Measurements from ENCODE around the gene CNGA2.
"Not testable (repeated sequence)": the region's sequence is repeated elsewhere in the genome, so short reads cannot be mapped to it uniquely, and the experiment has no call there.

Gene CNGA2

DNA sequence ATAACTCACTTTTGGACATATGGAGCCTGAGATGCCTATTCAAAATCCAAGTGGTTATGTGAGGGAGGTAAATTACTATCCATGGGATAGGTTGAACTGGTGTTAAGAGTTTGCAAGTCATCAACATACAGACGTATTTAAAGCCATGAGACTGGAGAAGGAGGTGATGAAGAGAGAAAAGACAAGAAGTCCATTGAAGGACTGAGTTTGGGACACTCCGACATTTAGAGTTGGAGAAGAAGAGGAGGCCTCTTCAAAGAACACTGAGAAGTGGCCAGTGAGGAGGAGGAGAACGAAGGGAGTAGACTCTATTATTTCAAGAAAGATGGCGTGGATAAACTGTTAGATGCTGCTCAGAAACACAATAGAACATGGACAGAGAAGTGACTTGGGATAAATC is at the start of gene CNGA2:
Gene CNGA2, plus strand, starts transcription at position 301 of the 400 bp plus-strand sequence. CDS start 3,738 bp downstream, outside the sequence.
- no peak for DNase-seq (ENCODE audit: low spot score)

DNA sequence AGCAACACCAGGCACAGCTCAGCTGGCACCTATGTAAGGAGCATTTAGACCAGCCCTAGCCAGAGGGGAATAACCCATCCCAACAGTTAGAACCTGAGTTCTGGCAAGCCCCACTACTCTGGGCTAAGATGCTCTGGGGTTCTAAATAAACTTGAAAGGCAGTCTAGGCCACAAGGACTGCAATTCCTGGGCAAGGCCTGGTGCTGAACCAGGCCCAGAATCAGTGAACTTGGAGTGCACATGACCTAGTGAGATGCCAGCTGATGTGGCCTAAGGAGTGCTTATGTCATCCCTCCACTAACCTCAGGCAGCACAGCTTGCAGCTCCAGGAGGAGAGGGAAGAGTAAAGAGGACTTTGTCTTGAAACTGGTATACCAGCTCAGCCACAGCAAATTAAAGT is 46.9 kb upstream of the CNGA2 start:
- DNase-seq (ENCODE audit: low spot score), result no peak

DNA sequence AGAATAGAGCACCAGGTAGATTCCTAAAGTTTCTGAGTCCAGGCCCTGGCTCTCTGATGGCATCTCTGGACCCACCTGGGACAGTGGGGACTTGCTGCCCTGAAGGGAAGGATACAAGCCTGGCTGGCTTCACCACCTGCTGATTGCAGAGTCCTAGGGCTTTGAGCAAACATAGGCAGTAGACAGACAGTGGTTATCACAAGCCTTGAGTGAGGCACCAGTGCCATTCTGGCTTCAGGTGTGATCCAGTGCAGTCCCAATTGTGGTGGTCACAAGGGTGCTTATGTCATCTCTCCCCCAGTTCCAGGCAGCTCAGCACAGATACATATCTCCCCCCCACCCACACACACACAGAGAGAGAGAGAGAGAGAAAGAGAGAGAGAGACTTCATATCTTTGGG is 45.9 kb upstream of the CNGA2 start:
- no peak for DNase-seq (ENCODE audit: low spot score)

DNA sequence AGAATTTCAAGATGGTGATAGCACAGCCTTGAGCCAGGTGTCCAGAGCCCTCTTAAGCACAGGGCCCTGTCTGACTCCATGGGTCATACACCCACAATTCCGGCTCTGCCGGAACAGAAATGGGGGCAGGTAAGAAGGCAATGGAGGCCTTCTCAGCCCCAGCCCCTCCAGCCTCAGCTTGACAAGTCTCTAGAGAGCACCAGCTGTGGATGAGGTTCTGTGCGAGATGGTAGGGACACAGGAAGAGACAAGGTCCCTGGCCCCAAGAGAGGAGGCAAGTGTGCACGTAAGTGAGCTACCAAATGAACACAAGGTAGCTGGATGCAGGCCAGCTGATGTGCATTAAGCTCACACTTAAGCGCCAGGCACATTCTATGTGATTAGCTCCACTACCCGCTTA is 41.7 kb upstream of the CNGA2 start:
- no peak for DNase-seq (ENCODE audit: low spot score)

DNA sequence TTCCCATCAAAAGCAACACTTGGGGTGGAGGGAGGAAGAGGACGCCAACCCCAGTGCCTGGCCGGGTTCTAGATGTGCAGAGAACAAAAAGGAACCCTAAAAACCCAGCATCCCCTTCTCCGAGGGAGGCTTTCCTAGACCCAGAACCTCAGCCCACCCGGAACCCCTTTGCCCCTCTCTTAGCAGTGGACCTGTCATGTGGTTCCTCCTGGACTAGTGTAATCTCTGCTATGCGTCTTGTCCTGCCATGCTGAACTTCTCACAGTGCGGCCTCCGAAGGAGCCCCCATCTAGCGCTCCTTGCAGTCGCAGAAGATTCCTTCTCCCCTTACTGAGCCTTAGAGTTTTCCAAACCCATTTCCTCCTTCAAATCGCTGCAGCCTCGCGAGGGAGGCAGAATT is 40.4 kb upstream of the CNGA2 start:
- DNase-seq (ENCODE audit: low spot score), result no peak

DNA sequence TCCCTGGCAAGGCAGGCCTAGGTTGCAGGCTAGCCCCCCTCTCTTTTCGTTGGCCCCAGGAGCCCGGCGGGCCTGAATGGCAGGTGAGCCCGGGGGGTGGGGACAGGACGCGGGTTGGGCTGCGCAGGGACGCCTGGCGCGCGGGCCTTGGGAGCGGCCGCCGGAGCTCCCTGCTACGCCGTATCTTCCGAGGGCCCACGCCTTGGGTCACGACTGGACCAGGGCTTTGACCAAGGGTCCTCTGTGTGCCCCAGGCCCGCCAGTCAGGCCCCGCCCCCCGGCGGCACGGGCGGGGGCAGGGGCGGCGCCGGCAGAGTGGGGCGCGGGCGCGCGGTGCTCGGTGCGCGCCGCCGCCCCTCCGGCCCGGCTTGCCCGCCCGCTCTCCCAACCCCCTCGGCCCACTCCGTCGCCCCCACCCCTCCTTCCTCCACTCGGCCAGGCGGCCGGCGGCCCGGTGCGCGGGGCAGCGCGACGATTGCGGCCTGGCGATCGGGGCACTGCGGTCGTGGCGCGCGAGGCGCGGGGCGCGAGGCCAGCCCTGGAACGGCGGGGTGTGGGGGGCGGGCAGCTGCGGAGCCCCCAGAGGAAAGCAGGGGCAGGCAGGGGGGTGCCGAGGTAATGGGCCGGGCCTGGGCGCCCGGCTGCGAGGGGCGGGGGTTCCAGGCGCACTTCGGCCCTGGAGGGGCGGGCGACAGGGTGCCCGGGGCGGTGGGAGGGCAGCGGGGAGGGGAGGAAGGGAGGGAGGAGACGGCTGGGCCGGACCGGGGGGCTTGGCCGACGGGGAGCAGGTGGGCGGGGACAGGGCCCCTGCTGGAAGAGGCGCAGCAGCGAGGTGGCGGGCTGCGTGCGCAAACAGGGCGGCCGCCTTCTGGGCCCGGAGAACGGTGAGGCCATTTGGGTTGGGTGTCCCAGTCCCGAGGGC is 39.6 kb upstream of the CNGA2 start, which contains the start of gene PRRG3:
Gene PRRG3, plus strand, starts transcription at position 798 of the 922 bp plus-strand sequence. CDS start 3,357 bp downstream, outside the sequence.
- DNase-seq (ENCODE audit: low spot score), result no peak

DNA sequence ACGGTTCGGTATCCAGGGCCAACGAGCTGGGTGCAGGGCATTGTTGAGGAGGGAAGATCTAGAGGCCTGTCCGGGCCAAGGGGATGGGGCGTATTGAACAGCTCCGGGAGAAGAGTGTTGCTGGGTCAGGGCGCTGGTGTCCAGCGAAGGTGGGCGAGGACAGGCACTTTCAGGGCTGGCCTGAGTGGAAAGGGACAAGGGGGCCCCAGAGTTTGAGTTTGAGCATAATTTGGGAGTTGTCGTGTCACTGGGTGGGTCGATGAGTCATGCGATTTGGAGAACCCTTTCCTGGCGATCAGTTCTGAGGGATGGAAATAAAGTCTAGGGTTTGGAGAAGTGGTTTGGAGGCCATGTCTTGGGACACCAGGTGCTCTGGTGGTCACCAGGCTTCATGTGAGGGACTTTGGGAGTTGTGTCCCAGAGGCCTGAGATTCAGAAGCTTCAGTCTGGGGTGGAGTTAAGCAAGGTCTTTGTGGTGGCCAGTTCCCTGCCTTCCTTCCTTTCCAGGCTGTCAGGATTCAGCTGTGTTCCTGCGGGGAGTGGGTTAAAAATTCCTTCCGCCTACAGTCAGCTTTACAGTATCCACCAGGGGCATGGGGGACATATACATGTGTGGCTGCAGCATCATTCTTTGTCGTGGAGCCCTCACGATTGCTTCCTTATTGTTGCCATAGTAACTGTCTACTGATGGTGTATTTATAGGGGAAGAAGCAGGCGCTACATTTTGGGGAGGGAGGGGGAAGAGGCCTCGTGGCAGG is 38.8 kb upstream of the CNGA2 start:
- DNase-seq (ENCODE audit: low spot score), result no peak

DNA sequence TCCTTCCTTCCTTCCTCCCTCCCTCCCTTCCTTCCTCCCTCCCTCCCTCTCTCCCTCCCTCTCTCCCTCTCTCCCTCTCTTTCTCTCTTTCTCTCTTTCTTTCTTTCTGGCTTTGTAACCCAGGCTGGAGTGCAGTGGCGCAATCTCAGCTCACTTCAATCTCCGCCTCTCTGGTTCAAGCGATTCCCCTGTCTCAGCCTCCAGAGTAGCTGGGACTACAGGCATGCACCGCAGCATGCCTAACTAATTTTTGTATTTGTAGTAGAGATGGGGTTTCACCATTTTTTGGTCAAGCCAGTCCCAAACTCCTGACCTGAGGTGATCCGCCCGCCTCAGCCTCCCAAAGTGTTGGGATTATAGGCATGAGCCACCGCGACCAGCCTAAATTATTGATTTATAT is 37.5 kb upstream of the CNGA2 start:
- not testable (repeated sequence) for DNase-seq (ENCODE audit: low spot score)

DNA sequence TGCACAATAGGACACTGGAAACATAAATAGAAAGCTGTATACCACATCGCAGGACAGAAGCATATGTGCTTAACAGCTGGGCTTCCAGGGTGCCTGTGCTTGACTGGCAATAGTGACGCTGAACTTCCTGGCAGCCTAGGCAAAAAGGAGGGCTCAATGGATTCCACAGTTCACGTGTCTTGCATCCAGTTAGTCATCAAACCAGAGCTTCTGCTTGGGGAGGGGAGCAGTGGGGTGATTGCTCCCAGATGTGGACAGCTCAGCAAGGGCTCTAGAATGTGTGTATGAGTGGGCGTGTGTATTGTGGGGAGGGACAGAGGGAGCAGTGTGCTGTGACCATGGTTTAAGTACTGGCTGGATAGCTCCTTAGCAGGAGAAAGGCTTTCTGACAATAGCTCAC is 37.0 kb upstream of the CNGA2 start:
- no peak for DNase-seq (ENCODE audit: low spot score)

DNA sequence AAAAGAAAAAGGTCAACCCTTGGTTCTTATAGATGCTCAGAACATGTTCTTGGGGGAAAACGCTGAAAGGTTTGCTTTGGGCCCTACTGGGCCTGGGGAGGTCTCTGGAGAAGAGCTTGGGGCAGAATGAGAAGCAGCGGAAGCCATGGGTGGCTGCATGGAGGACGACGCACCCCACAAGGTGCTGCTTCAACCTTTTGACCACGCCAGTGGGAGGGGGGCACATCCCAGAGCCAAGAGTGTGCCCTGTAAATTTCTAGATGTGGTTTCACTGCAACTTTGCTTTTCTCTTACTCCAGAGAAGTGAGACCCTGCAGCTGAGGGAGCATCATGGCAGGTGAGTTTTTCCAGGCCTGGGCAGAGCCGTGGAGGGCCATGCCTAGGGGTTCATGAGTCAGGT is 36.1 kb upstream of the CNGA2 start:
- no peak for DNase-seq (ENCODE audit: low spot score)

DNA sequence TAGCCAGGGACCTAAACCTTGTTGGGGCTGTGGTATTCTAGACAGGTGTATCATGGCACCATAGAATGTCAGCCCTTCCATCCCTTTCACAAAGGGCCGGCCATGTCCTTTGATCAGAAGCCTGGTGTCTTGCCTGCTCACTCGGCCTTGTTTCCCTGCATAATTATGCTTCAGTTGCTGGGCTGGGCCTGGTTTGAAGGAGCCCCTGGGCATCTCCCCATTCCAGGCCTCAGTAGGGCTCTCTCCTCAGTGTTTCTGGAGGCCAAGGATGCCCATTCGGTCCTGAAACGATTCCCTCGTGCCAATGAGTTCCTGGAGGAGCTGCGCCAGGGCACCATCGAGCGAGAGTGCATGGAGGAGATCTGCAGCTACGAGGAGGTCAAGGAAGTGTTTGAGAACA is 34.8 kb upstream of the CNGA2 start:
- no peak for DNase-seq (ENCODE audit: low spot score)

DNA sequence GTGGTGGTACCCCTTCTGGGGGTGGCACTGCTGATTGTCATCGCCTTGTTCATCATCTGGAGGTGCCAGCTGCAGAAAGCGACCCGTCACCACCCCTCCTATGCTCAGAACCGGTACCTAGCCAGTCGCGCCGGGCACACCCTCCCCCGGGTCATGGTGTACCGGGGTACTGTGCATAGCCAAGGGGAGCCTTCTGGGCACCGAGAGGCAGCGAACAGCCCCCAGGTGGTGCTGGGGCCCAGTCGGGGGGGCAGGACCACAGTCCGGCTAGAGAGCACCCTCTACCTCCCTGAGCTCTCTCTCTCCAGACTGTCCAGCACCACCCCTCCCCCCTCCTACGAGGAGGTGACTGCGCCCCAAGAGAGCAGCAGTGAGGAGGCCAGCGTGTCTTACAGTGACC is 34.0 kb upstream of the CNGA2 start:
- DNase-seq (ENCODE audit: low spot score), result no peak

DNA sequence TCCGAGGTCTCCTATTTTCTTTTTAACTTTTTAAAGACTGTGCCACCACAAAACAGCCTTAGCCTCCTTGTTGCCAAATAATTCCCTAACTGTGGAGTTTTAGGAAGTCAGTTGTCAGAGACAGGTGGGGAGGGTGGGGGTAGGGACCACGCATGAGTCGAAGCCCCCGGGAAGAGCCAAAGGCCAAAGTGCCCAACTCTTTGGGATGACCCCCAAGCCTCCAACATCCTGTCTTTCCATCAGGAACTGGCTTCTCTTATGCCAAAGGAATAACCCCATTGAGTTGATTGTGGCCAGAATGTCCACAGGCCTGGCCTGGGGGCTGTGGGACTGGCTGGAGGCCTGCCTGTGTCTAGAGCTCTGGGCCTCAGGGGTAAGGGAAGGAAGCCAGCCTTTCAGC is 33.5 kb upstream of the CNGA2 start:
- no peak for DNase-seq (ENCODE audit: low spot score)

DNA sequence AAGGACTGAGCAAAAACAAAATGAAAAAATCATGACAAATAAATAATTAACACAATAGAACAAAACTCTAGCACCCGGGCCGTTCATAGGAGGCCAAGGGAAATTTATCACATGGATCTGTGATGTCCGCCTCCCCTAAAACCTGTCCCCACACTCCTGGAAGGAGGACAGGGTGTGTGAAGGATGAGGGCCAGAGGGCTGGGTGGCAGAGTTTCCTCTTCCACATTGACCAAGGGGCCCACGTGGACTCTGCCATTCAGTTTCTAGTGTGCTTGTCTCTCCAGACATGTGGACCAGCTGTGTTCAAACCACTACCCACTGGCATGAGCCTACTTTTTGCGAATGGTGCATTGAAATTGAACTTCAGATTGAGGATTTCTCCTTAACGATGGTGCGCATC is 33.0 kb upstream of the CNGA2 start:
- no peak for DNase-seq (ENCODE audit: low spot score)

DNA sequence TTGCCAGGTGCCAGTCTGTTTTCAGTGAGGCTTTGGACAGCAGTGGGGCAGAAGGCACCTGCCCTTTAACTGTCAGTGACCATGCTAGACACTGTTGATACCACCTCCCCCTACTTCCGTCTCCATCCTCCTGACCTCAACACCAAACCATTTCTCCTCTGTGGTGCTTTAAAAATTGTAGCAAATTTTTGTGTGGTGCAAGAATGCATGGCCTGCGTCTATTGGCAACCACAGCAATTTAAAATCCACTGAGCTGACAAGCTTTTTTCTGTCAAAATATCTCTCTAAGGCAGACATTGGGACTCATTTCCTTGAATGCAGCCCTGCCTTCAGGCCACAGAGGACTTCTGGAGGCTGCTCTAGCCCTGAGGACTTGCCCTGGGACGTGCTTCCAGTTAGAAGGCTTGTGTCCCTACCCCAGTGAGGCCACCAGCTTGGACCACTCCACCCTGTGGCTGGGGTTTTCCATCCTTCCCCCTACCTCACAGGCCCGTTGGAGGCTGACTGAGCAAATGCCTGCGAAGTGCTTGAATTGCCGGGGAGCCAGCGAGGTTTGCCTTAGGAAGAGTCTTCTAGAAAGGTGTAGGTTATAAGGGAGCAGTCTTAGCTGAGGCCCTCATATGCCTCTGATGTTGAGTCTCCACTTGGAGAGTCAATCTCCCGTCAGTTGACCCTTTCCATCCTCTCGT is 32.4 kb upstream of the CNGA2 start:
- DNase-seq (ENCODE audit: low spot score), result no peak

DNA sequence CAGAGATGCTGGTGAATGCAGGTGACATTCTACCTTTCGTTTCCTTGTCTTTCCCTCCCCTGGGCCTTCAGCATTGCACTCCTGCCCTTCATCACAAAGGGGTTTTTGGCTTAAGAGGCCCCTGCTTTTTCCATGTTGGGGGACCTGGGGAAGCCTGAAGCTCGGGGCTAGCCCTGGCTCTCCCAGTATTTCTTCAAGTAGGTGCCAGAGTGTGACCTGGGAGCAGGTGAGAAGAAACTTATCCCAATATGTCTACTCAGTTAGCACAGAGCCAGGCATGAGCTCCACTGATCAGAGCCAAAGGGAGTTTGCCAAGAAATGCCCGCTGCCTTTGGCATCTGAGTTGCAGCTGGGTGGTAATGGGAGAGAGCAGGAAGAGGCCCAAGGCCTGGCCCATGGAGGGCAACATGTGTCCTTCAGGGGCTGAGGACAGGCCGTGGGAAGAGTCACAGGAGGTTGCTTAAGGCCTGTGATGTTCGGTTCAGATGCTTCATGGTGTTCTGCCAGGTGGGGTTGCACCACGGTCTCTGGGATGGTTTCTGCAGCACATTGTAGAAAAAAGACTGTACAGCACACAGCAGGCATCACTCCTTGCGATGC is 31.7 kb upstream of the CNGA2 start:
- no peak for DNase-seq (ENCODE audit: low spot score)

DNA sequence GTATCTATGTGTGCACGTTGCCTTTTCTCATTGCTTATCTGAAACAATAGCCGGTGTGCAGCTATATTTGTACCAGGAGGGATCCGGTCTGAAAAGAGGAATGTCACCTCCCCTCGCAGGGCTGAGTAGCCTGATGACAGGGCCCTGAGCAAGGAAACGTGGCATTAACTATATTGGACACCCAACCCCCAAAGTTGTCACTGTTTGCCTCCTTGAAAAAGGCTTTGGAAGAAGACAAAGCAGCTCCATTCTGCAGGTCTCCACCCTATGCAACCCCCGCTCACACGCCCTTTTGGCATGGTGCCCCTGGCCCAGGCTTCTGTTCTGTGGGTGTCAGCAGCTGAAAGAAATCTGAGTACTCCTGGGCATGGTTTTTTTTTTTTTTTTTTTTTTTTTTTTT is 31.1 kb upstream of the CNGA2 start:
- DNase-seq (ENCODE audit: low spot score), result no peak

DNA sequence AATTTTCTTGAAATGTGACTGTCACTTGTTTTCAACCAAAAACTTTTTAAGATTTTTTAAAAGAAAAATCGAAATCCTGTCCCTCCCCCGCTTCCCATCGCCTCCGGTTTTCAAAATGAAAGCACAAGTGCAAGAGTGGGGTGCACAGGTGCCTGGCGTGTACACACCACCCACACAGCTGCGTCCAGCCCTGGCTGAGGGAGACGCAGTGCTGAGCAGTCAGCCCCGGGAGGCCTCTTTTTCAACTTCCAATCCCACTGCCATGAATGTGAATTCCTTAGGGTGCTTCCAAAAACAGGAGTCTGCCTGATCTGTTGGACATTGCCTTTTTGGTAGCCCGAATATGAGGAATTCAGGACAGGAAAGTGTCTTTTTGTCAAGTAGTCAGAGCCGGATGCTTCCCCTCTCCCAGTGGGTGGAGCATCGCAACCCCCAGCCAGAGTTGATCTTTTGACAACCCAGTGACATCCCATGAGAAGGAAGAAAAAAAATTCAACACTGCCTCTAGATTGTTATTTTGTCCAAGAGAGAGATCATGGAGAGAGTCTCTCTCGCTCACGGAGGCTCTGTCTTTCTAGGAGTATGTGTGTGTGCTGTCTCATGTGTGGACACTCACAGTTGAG is 30.4 kb upstream of the CNGA2 start:
- no peak for DNase-seq (ENCODE audit: low spot score)

DNA sequence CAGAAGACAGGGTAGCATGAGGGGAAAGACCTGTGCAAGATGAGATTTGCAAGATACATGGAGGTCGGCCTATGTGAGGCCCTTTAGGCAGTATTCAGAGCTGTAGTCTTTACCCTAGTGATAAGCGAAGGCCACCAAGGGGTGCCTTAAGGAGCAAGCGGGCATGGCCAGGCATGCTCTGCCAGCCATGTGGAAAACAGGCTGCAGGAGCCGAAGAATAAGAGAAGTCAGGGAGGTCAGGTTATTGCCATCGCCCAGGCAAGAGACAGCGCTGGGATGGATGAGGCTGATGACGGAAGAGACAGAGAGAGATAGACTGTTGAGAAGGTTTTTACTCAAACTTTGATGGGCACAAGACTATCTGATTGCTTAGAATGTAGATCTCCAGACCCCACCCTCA is 25.7 kb upstream of the CNGA2 start:
- DNase-seq (ENCODE audit: low spot score), result no peak

DNA sequence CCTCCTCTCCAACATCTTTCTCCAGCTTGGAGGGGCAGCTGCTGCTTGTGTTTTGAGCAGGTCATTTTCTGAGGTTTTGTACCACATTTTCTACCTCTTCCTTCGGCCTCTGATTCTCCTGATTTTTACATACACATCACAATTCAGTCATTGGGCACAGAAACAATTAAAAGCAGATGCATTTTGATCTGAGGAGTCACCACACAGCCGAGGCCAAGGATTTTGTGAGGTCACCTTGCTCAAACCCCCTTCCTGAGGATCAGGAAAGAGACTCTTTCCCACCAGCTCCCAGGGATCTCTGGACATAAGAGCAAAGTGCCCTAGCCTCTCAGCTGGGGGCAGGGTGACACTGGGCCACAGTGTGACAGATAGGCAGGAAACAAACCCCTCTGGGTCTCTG is 24.1 kb upstream of the CNGA2 start:
- DNase-seq (ENCODE audit: low spot score), result no peak

DNA sequence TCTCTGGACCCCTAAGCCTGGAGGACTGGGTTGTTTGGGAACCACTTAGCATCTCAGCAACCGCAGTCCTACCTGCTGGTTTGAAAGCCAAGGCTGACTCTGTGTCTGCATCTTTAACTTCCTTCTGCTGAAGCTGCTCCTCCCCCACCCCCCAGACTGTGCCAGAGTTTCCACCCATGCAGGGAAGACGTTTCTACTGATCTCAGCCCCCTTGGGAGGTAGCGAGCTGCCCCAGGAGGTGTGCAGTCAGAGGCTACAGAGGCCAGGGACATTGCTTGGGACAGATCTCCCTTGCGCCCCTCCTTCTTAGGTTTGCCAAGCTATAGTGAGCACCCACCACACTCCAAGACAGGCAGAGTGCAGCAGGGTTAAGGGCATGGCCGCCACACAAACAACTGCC is 23.4 kb upstream of the CNGA2 start:
- no peak for DNase-seq (ENCODE audit: low spot score)

DNA sequence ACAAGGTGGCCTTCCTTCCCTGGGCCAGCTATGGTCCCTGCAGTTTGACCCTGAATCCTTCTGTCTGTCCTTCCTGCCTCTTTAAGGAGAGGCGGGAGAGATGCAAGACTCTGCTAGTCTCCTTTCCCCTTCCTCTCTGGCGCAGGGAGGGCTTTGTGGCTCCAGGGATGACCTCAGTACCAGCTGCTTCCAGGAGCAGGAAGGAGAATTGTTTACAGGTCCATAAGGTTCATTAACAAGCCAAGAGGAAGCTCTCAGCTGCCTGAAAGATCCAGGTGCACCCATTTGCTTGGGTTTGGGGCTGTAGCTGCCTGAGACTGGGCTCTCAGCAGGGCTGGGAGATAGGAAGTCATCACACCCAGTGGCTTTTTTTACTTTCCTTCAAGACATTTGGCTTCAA is 22.8 kb upstream of the CNGA2 start:
- DNase-seq (ENCODE audit: low spot score), result no peak

Measured in CD4-positive, alpha-beta T cell treated with Interleukin-15 for 4 hours (primary cell).